Small intestine (tissue), 7 donors: Measurements from ENCODE around the gene KDM2A. TPM values are rescaled to one million over a fixed set of nuclear protein-coding genes. Genes with fewer than 3 reads are reported as not detected.
"Not testable (repeated sequence)": the region's sequence is repeated elsewhere in the genome, so short reads cannot be mapped to it uniquely, and the experiment has no call there.

Source experiments
- DNase-seq, 2 donors: peaks; one replicate each; pipeline versions ENCODE4 v3.0.0 to v3.0.0-alpha.2; 2013
- FAIRE-seq: peaks from 2 replicates; lab custom pipeline; 2012; peaks lifted over from hg19 to GRCh38; lab: Jason Lieb, UNC
- H3K27ac ChIP-seq, 3 donors: one replicate each; pipeline ENCODE4 v1.5.1; 2013; ENCODE audit warnings: low read length in 2 of 3, mild to moderate bottlenecking in 2 of 3, control low read depth in 1 of 3, inconsistent platforms in 1 of 3, low read depth in 1 of 3, moderate library complexity in 1 of 3
- H3K27me3 ChIP-seq, 3 donors: one replicate each; pipeline ENCODE4 v1.6.1; 2013; ENCODE audit warnings: low read length in 3 of 3, inconsistent platforms in 1 of 3; ENCODE audit not compliant: control insufficient read depth in 3 of 3, insufficient read depth in 3 of 3
- H3K36me3 ChIP-seq, 3 donors: one replicate each; pipeline ENCODE4 v1.6.1; 2013; ENCODE audit warnings: low read length in 3 of 3, inconsistent platforms in 1 of 3, low read depth in 1 of 3, mild to moderate bottlenecking in 1 of 3, moderate library complexity in 1 of 3; ENCODE audit not compliant: control insufficient read depth in 3 of 3, insufficient read depth in 2 of 3
- H3K4me1 ChIP-seq, 3 donors: one replicate each; pipeline ENCODE4 v1.6.1; 2013; ENCODE audit warnings: low read length in 2 of 3, inconsistent platforms in 1 of 3, low read depth in 1 of 3, mild to moderate bottlenecking in 1 of 3, moderate library complexity in 1 of 3; ENCODE audit not compliant: control insufficient read depth in 3 of 3, insufficient read depth in 2 of 3
- H3K4me3 ChIP-seq, 3 donors: one replicate each; pipeline ENCODE4 v1.5.1; 2013; ENCODE audit warnings: low read length in 3 of 3, control low read depth in 1 of 3, inconsistent platforms in 1 of 3, low read depth in 1 of 3, mild to moderate bottlenecking in 1 of 3, moderate library complexity in 1 of 3
- H3K9me3 ChIP-seq, 2 donors: one replicate each; pipeline ENCODE4 v1.6.1; 2013; ENCODE audit warnings: low read depth in 1 of 2, low read length in 1 of 2; ENCODE audit not compliant: control insufficient read depth in 2 of 2, insufficient read depth in 1 of 2
- WGBS, 3 donors: extraction: QIAGEN DNeasy Blood & Tissue Kit; methylation state at CpG; one replicate each; pipeline ENCODE4 v1.1.7; 2013; 5-methylcytosine and 5-hydroxymethylcytosine counted together
- polyA plus RNA-seq, 4 donors: library from polyadenylated mRNA; stranded (reverse) in 3 of 4; unstranded in 1 of 4; fragments of 200-250 nt in 3 of 4; fragments of 120-200 nt in 1 of 4; gene quantifications; one replicate each; pipeline versions ENCODE4 v1.2.1 to v1.2.3, GENCODE V29; 2013
- donor health status: healthy with polysubstance abuse.
- donor health status: control.
- donor health status: control.
- donor health status: Bipolar disorder and iron deficiency.
- donor health status: healthy.

KDM2A gene
- polyA plus RNA-seq, 4 donors = 19.2 to 59.8 (median 24.7) TPM

DNA sequence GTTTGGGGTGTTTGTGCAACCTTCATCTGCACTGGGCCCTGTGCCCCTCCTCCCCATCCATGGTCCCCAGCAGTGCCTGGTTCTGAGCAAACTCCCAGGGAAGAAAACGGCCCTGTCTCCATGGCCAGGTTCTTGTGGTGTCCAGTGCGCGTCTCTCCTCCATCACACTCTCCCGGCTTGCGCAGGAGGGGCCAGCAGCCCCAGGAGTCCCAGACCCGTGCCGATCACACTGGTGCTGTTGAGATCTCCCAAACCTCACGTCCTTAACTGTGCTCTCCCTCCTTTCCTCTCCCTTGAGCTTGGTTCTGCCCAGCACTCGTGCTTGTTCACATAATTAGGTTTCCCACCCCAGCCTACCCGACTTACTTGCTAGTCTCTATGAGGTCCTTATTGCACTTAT lies 136.3 kb downstream of the KDM2A start:
- peaks cover 25 to 69% (median 48%) of the 10 kb centered on the region in 3 donors for H3K36me3 ChIP-seq
- FAIRE-seq = no peak
- no peak for DNase-seq

DNA sequence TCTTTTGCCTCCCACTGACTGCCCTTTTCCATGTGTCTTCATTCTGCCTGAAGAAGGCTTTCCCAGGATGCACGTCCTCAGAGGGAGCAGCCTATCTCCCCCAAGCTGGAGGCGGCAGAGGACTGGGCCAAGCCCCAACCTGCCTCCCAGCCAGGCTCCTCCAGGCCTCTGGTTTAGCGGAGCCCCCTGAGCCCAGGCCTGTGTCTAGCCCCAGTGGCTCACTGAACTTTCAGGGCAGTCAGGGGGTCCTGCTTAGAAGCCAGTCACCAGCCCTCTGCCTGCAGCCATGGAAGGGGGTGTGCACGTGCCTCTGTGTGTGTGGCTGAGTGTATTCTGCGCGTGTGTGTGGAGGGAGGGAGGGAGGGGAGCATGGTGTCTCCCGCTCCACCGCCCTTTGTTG lies 136.8 kb downstream of the KDM2A start:
- Histone ChIP-seq H3K4me1 (peaks cover 0 to 14% (median 0%) of the 10 kb centered on the region in 3 donors), H3K36me3 (peaks cover 20 to 63% (median 43%) of the 10 kb centered on the region in 3 donors), H3K9me3 (no peaks in the 10 kb centered on the region), H3K4me3 (no peak overlapping the region), H3K27ac (no peak overlapping the region), H3K27me3 (no peaks in the 10 kb centered on the region)
- FAIRE-seq (no peak), DNase-seq (no peak)
- 91 to 96% (median 91%) methylated on average over 5 to 8 of the region's 8 CpGs for WGBS, 3 donors

More for the DNA sequence above, 136.3 kb downstream of the KDM2A start:
- Histone ChIP-seq H3K27me3 (no peaks in the 10 kb centered on the region), H3K4me3 (no peak overlapping the region), H3K4me1 (peaks cover 0 to 9% (median 0%) of the 10 kb centered on the region in 3 donors), H3K27ac (no peak overlapping the region), H3K9me3 (no peaks in the 10 kb centered on the region)
- WGBS, 3 donors = 85 to 92% (median 92%) methylated on average over 10 of the region's 10 CpGs

DNA sequence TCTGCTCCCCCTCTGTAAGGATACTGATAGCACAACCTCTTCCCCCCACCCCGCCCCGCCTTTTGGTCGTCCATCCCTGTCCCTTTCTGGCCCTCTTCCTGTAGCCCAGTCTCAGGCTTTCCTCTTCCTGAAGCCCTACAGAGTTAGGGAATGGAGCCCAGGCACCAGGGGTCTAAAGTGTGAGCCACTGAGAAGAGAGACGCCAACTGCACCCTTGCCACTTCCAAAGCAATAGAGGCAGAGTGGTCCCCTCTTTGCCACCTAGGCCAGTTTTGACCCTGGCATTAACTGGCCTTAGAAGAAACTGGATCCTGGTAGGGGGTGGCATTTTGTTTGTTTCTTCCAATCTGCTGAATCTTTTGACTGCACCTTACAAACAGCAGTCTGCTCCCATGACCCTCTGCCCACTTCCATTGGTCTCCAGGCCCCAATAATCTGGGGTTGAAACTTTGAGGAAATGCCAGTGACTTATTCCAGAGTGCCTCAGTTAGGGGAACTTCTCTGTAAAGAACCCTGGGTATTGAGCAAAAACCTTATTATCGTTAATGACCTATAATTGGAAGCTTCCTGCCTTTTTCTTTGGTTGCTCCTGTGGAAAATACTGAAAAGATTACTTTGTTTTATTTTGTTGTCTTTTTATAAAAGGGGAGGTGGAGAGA lies 137.5 kb downstream of the KDM2A start:
- H3K9me3 ChIP-seq = no peaks in the 10 kb centered on the region
- no peaks in the 10 kb centered on the region for H3K27me3 ChIP-seq
- 77 to 82% (median 78%) methylated on average over 5 of the region's 5 CpGs for WGBS, 3 donors
- H3K27ac ChIP-seq = no peak overlapping the region
- H3K4me3 ChIP-seq = no peak overlapping the region
- H3K4me1 ChIP-seq = peaks cover 0 to 18% (median 0%) of the 10 kb centered on the region in 3 donors
- no peak for FAIRE-seq
- peaks cover 19 to 60% (median 38%) of the 10 kb centered on the region in 3 donors for H3K36me3 ChIP-seq
- no peak for DNase-seq

DNA sequence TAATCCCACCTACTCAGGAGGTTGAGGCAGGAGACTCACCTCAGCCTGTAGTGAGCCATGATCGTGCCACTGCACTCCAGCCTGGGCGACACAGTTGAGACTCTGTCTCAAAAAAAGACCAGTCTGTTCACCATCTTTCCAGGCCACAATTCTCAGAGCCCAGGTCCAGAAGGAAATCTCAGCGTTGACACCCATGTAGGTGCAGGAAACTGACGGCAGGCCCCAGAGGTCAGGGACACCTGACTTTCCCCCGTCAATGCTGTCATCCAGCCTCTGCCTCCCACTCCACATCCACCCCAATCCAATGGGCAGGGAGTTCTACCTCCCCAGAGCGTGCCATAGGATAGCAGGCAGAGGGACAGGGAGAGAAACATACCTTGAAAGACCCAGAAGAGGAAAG lies 141.3 kb downstream of the KDM2A start:
- H3K27me3 ChIP-seq = no peaks in the 10 kb centered on the region
- H3K36me3 ChIP-seq = peaks cover 3 to 26% (median 7%) of the 10 kb centered on the region in 3 donors
- no peaks in the 10 kb centered on the region for H3K9me3 ChIP-seq
- H3K4me1 ChIP-seq = peaks cover 0 to 24% (median 0%) of the 10 kb centered on the region in 3 donors
- H3K27ac ChIP-seq = no peak overlapping the region
- H3K4me3 ChIP-seq = no peak overlapping the region
- DNase-seq = no peak
- no peak for FAIRE-seq
- WGBS, 3 donors = 74 to 84% (median 79%) methylated on average over 6 of the region's 6 CpGs

DNA sequence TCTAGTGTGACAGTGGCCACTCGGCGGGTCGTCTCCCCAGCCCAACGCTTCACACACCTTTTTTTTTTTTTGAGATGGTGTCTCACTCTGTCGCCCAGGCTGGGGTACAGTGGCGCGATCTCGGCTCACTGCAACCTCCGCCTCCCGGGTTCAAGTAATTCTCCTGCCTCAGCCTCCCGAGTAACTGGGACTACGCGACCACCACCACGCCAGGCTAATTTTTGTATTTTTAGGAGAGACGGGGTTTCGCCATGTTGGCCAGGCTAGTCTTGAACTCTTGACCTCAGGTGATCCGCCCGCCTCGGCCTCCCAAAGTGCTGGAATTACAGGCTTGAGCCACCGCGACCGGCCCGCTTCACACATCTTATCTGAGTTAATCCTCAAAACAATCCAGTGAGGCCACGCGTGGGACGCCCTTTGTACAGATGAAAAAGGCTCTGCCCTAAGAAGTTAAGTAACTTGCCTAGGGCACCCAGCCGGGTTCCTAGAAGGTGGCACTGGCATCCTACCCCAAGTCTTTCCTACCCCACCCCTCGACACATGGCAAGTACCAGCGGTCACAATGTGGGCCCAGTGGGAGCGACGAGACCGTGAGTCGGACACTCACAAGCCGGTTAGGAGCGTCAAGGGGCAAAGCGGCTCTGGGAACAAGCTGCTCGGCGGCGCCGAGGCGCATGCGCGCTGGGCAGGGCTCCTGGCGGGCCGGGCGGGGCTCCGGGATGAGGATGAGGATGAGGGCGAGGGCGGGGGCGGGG lies 142.0 kb downstream of the KDM2A start:
- WGBS, 3 donors = 22 to 34% (median 30%) methylated on average over 46 to 50 of the region's 50 CpGs
- peaks cover 2 to 20% (median 3%) of the 10 kb centered on the region in 3 donors for H3K36me3 ChIP-seq
- peak overlapping the region in 1 of 3 donors; percentile 31 for H3K4me3 ChIP-seq
- not testable (repeated sequence) for H3K27ac ChIP-seq, H3K27me3 ChIP-seq, H3K9me3 ChIP-seq, FAIRE-seq
- H3K4me1 ChIP-seq = peaks cover 0 to 24% (median 0%) of the 10 kb centered on the region in 3 donors
- DNase-seq = peak; percentile 58 to 82

GRCh38 chr11:67261640-67261945 lies 142.5 kb downstream of the KDM2A start:
- Histone ChIP-seq H3K27ac (no peak overlapping the region), H3K4me3 (no peak overlapping the region), H3K36me3 (peaks cover 0 to 15% (median 1%) of the 10 kb centered on the region in 3 donors), H3K4me1 (peaks cover 0 to 24% (median 0%) of the 10 kb centered on the region in 3 donors), H3K27me3 (no peaks in the 10 kb centered on the region), H3K9me3 (no peaks in the 10 kb centered on the region)
- FAIRE-seq (no peak), DNase-seq (no peak)
- WGBS, 3 donors = 8 to 15% (median 8%) methylated on average over 15 to 18 of the region's 18 CpGs

DNA sequence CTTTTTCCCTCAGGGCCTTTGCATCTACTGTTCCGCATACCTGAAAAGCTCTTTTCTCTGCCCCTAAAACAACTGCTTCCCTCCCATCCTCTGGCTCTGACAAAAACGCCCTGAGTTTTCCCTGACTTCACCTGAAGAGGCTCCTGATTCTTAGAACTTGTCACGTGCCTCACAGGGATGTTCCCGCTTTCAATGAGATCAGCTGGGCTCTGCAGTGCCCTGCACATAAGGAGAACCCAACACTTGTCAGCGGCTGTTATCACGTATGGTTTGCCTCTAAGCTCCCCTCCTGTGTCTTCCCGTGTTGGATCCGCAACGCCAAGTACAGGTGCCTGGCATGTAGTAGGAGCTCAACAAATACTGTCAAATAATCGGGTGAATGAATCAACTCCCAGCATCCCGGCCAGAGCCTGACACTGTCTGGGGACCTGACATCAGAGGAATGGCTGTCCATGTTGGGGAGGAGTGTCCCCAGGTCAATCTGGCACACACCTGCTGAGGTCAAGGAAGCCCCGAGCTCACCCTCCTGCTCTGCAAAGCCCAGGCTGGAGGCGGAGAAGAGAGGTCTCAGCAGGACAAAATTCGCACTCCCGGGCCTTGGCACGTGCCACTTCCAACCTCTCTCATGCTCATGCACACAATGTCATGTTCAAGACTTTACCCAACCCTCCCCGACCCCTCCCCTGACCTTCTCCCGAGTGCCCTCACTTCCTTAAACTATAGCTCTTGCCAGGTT lies 143.1 kb downstream of the KDM2A start:
- WGBS, 3 donors = 27 to 51% (median 36%) methylated on average over 18 of the region's 18 CpGs
- no peaks in the 10 kb centered on the region for H3K27me3 ChIP-seq
- peak in 1 of 2 donors; percentile 43 for DNase-seq
- H3K4me1 ChIP-seq = peaks cover 0 to 24% (median 0%) of the 10 kb centered on the region in 3 donors
- H3K9me3 ChIP-seq = no peaks in the 10 kb centered on the region
- no peak overlapping the region for H3K4me3 ChIP-seq
- peaks cover 0 to 11% (median 0%) of the 10 kb centered on the region in 3 donors for H3K36me3 ChIP-seq
- FAIRE-seq = no peak
- no peak overlapping the region for H3K27ac ChIP-seq
